Stomach (tissue), 9 donors: ENCODE results near the gene MYD88. TPM values are rescaled to one million over a fixed set of nuclear protein-coding genes. Genes with fewer than 3 reads are reported as not detected.

ENCODE experiments used
- DNase-seq, 2 donors: peaks; one replicate each; pipeline versions ENCODE4 v3.0.0 to v3.0.0-alpha.2; 2013 to 2019
- H3K27ac ChIP-seq, 5 donors: fragments of 200-600 bp in 4 of 5; sonication (generic) in 4 of 5; one replicate each; pipeline ENCODE4 v1.5.1; 2013 to 2019; ENCODE audit warnings: mild to moderate bottlenecking in 1 of 5, moderate library complexity in 1 of 5
- H3K27me3 ChIP-seq, 3 donors: fragments of 200-600 bp; sonication (generic); one replicate each; pipeline ENCODE4 v1.5.1; 2017 to 2019; ENCODE audit warnings: mixed run types in 1 of 3
- H3K36me3 ChIP-seq, 4 donors: fragments of 200-600 bp; sonication (generic); 1 replicate in 3 of 4; 2 replicates in 1 of 4; pipeline ENCODE4 v1.5.1; 2016 to 2019
- H3K4me1 ChIP-seq, 4 donors: fragments of 200-600 bp; sonication (generic); one replicate each; pipeline ENCODE4 v1.5.1; 2016 to 2019
- H3K4me3 ChIP-seq, 4 donors: fragments of 200-600 bp; sonication (generic) in 3 of 4; one replicate each; pipeline ENCODE4 v1.5.1; 2016 to 2019; ENCODE audit warnings: mild to moderate bottlenecking in 1 of 4
- H3K9me3 ChIP-seq, 4 donors: fragments of 200-600 bp; sonication (generic); one replicate each; pipeline ENCODE4 v1.5.1; 2016 to 2019
- CTCF ChIP-seq, 7 experiments: fragments of 450-650 bp in 4 of 7; fragments of 200-600 bp in 3 of 7; sonication (generic) in 3 of 7; IDR thresholded peaks; one replicate each; pipeline ENCODE4 v1.5.1; 2016 to 2019; ENCODE audit warnings: antibody characterized with exemption in 7 of 7, control low read depth in 2 of 7, mild to moderate bottlenecking in 1 of 7
- EP300 ChIP-seq: sonication (generic); formaldehyde crosslinking; IDR thresholded peaks from one replicate; pipeline ENCODE4 v1.6.1; 2017; ENCODE audit warnings: antibody characterized with exemption
- POLR2A ChIP-seq, 4 donors: fragments of 450-650 bp; IDR thresholded peaks; one replicate each; pipeline ENCODE4 v1.6.1; 2016; ENCODE audit warnings: antibody characterized with exemption in 4 of 4, control low read depth in 2 of 4, mild to moderate bottlenecking in 1 of 4, moderate library complexity in 1 of 4
- POLR2AphosphoS5 ChIP-seq, 3 donors: sonication (generic); formaldehyde crosslinking; IDR thresholded peaks; one replicate each; pipeline ENCODE4 v1.6.1; 2016; ENCODE audit warnings: antibody characterized with exemption in 3 of 3
- WGBS, 5 donors: extraction: QIAGEN DNeasy Blood & Tissue Kit in 3 of 5; methylation state at CpG; one replicate each; pipeline versions ENCODE4 v1.1.5 to v1.1.7; 2013 to 2018; 5-methylcytosine and 5-hydroxymethylcytosine counted together
- intact Hi-C: fragments of 100-400 bp; cut with DNase I; formaldehyde crosslinking; loops from one replicate; pipeline ENCODE4 v1.15.1; 2023; ENCODE audit warnings: low total_unique reads
- polyA plus RNA-seq, 3 donors: library from polyadenylated mRNA; stranded (reverse); fragments of 200-250 nt; gene quantifications; one replicate each; pipeline ENCODE4 v1.2.3, GENCODE V29; 2013
- total RNA-seq, 5 donors: library from RNA; depleted of rRNA; stranded (reverse); fragments of >200 nt; gene quantifications; one replicate each; pipeline versions ENCODE4 v1.1.0 to v1.2.3, GENCODE V29; 2014 to 2016
- donor health status: healthy with polysubstance abuse.
- donor health status: Bipolar disorder and iron deficiency.
- donor health status: healthy.

MYD88 gene
- total and polyA plus RNA-seq, 8 donors: 9.0 to 67.8 (median 31.9) TPM

- no peaks in the 10 kb centered on the region for H3K27me3 ChIP-seq
- no peak for TF ChIP-seq CTCF (IDR thresholded peaks at IDR 0.05)
- no peak for TF ChIP-seq EP300
- no peak for TF ChIP-seq POLR2A (IDR thresholded peaks at IDR 0.05)
- no peak for TF ChIP-seq POLR2AphosphoS5 (IDR thresholded peaks at IDR 0.05)
- no peaks in the 10 kb centered on the region for H3K9me3 ChIP-seq
- H3K4me3 ChIP-seq: no peak overlapping the region
- H3K4me1 ChIP-seq: peaks cover 0 to 10% (median 5%) of the 10 kb centered on the region in 4 donors
- 90 to 97% (median 94%) methylated on average over 3 to 13 of the region's 13 CpGs for WGBS, 5 donors
- DNase-seq: peak in 1 of 2 donors; percentile 22
- H3K27ac ChIP-seq: no peak overlapping the region
- intact Hi-C loops: loop anchor here (10.0 kb wide), 1 partner anchor 353 kb away; no protein-coding TSS in a partner anchor
- peaks cover 67 to 87% (median 82%) of the 10 kb centered on the region in 4 donors for H3K36me3 ChIP-seq
Measured at GRCh38 chr3:38121832-38122461, 16.5 kb upstream of the MYD88 start.

- peak in 1 of 2 donors; percentile 14 for DNase-seq
Measured at GRCh38 chr3:38122712-38123290, 15.7 kb upstream of the MYD88 start.

DNA sequence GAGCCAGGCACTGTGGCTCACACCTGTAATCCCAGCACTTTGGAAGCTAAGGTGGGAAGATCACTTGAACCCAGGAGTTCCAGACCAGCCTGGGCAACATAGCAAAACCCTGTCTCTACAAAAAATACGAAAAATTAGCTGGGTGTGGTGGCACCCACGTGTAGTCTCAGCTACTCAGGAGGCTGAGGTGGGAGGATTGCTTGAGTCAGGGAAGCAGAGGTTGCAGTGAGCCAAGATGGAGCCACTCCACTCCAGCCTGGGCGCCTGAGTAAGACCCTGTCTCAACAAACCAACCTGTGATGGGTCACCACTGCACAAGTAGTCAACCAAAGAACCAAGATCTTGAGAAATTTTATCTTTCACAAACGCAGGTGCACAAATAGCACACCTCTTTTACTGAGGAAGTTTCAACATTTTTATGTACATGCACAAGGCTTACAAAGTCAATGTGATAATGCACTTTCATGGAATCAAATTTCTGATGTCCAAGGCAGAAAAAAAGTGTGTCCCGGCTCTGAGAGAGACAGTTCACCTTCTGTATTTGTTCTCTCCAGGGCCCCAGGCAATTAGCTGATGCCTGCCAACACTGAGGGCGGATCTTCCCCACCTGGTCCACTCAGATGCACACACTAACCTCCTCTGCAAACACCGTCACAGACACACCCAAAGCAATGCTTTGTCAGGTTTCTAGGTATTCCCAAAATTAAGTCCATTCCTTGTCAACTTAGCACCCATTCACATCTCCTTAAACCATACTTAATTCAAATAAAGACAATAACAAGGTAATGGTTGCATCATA is 13.9 kb upstream of the MYD88 start:
- Histone ChIP-seq H3K36me3 (peaks cover 93 to 100% (median 100%) of the 10 kb centered on the region in 4 donors), H3K9me3 (no peaks in the 10 kb centered on the region), H3K27ac (no peak overlapping the region), H3K27me3 (no peaks in the 10 kb centered on the region), H3K4me1 (peaks cover 0 to 16% (median 5%) of the 10 kb centered on the region in 4 donors), H3K4me3 (no peak overlapping the region)
- WGBS, 5 donors: 66 to 79% (median 68%) methylated on average over 7 of the region's 7 CpGs
- intact Hi-C loops: loop anchor here (10.0 kb wide), 1 partner anchor 350 kb away; no protein-coding TSS in a partner anchor
- TF ChIP-seq CTCF (IDR thresholded peaks at IDR 0.05) (no peak), EP300 (no peak)
- DNase-seq: peak in 1 of 2 donors; percentile 14

More at GRCh38 chr3:38122712-38123290, 15.7 kb upstream of the MYD88 start:
- intact Hi-C loops: loop anchor here (10.0 kb wide), 1 partner anchor 352 kb away; no protein-coding TSS in a partner anchor
- WGBS, 5 donors: 88 to 94% (median 92%) methylated on average over 9 of the region's 9 CpGs
- peaks cover 0 to 1% (median 0%) of the 10 kb centered on the region in 4 donors for H3K4me1 ChIP-seq
- H3K36me3 ChIP-seq: peaks cover 76 to 95% (median 90%) of the 10 kb centered on the region in 4 donors
- TF ChIP-seq POLR2AphosphoS5 (IDR thresholded peaks at IDR 0.05): no peak
- no peak for TF ChIP-seq POLR2A (IDR thresholded peaks at IDR 0.05)
- no peak for TF ChIP-seq EP300
- TF ChIP-seq CTCF (IDR thresholded peaks at IDR 0.05): no peak
- H3K27me3 ChIP-seq: no peaks in the 10 kb centered on the region
- no peak overlapping the region for H3K27ac ChIP-seq
- H3K9me3 ChIP-seq: no peaks in the 10 kb centered on the region
- no peak overlapping the region for H3K4me3 ChIP-seq
